Measurements from ENCODE around the gene GATAD2A.

The GATAD2A gene

DNA sequence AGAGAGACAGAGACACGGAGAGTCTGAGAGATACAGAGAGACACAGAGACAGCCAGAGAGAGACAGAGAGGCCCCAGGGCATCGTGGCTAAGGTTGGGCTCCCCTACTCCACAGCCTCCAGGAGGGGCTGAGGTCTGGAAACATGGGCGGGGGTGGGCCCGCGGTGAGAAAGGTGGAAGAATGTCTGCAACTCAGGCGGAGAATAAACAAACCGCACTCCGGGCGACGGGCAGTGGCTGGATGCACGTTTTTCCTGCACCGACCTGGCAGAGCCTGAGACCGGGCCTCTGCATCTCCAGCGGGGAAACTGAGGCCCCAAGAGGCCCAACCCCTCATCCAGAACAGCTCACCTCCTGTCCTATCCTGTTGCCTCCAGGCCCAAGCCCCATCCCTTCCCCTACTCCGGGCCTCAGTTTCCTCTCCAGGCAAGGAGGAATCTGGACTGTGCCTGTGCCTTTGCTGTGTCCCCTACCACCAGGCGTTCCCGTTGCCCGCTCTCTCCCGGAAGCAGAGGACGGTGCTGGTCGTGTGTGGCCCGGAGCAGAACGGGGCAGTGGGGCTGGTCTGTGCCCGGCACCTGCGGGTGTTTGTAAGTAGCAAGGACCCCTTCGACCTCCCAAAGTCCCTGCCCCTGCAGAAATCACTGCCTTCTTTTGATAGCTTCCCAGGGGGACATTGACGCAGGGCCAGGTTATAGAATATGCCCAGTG, 129.2 kb downstream of the GATAD2A start:
- no peak for DNase-seq

DNA sequence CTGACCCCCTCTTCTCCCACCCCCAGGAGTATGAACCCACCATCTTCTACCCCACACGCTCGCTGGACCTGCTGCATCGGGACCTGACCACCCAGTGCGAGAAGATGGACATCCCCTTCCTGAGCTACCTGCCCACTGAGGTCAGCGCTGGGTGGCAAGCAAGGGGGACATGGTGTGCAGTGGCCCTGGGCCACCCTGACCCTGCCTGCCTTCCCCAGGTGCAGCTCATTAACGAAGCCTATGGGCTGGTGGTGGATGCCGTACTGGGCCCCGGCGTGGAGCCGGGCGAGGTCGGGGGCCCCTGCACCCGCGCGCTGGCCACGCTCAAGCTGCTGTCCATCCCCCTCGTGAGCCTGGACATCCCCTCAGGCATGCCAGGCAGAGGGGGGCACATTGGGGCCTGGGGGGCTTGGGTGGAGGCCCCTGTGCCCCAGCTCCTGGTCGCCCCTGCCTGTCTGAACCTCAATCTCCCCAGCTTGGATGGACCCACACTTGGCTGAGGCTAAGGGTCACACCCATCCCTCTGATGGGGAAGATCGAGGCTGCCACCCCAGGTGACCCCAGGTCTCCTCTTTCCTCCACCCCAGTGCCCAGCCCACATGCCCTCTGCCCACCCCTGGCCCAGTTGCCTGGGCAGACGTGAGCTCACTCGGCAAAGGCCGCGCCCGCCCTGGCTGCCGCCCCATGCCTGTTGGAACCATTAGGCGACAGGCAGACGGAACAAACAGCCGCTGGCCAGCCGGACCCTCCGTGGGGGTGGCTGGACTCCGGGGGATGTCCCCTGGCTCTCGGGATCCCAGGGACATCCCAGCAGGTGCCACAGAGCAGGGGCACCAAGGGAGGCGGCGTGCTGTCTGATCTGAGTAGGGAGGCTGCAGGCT, 130.1 kb downstream of the GATAD2A start:
- DNase-seq = no peak

DNA sequence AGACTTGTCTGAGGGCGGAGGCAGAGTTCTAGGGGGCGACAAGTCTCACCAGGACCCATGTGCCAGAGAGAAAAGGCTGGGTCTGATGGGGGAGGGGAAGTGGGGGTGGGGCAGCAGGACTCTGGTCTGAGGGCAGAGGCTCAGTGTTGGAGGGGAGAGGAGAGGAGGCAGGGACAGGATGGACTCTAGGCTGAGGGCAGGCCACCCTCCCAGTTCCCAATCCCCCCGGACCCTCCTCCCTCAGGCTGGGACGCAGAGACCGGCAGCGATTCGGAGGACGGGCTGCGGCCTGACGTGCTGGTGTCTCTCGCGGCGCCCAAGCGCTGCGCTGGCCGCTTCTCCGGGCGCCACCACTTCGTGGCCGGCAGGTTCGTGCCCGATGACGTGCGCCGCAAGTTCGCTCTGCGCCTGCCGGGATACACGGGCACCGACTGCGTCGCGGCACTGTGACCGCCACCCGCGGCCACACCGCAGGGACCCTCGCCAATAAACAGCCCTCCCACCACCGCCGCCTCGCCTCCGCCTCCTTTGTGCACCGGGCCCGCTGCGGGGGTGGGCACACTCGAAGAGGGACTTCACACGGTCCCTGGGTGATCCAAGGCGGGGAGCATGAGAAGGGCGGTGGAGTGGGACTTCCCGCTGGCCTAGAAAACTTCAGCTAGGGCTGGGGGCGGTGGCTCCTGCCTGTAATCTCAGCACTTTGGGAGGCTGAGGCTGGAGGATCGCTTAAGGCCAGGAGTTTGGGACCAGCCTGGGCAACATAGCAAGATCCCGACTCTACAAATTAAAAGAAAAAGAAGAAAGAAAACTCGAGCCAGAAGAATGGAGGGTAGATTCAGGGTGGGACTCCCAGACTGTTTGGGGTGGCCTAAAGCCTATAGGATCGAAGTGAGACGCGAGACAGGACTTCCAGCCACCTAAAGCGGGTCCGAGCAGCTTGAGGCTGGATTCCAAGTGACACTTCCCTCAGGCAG, 131.9 kb downstream of the GATAD2A start:
- DNase-seq = no peak

DNA sequence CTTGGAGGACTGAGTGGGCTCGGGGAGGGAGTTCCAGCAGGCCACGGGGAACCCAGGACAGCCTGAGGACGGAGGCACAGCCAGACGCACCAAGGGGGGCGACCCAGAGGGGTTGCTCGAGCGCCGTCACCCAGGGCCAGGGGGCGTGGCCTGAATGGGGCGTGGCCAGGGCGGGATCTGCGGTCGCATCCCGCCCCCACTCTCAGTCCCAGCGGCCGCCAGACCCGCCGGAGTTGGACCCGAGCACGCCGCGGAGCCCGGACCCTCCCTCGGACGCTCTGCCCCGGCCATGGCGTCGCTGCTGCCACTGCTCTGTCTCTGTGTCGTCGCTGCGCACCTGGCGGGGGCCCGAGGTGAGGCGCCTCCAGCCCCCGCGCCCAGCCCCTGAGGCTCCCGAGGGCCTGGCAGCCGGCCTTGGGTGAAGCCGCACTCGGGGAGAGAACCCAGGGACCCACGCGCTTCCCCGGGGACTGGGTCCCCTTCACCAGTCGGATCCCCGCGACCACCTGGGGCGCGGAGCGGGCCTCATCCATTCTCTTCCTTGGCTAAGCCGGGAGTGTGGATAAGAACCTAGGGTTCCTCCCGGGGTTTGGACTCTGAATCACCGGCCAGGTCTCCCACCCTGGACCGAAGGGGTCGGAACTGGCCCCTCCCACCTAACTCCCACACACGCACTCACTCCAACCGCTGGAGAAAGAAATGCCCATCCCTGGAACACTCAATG, 132.7 kb downstream of the GATAD2A start, which contains the start of gene CILP2:
Gene CILP2 (plus strand): TSS at position 205 of the 724 bp plus-strand sequence. CDS start 85 bp downstream, at position 290.
- DNase-seq = no peak

DNA sequence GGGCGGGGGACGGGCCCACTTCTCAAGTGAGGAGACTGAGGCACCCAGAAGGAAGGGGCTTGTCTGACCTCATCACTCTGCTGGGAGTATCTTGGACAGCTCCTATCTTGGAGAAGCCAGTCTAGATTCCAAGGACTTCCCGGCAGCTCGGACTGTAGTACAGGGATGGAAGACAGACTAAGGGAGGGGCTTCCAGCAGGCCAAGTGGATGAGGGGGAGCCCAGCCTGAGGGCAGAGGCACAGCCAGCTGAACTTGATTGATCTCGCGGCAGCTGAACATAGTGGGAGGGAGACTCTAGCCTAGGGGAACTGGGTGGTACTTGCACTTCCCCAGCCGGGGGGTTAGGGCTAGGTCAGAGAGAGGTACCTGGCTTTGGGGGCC, 133.3 kb downstream of the GATAD2A start:
- DNase-seq = no peak

DNA sequence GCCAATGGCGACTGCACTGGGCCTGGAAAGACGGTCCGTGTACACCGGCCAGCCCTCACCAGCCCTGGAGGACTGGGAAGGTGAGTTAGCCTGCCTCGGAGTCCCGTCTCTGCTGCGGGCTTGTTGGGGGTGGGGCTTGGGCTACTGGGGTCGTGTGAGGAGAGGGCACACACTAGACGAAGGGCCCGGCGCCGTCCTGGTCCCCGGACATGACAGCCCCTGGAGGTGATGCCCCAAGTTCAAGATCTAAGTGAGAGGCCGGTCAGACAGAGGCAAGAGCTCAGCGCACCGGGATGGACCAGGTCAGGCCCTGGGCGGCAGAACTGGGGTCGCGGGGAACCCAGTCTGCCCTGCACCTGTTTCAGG, 134.2 kb downstream of the GATAD2A start:
- no peak for DNase-seq

DNA sequence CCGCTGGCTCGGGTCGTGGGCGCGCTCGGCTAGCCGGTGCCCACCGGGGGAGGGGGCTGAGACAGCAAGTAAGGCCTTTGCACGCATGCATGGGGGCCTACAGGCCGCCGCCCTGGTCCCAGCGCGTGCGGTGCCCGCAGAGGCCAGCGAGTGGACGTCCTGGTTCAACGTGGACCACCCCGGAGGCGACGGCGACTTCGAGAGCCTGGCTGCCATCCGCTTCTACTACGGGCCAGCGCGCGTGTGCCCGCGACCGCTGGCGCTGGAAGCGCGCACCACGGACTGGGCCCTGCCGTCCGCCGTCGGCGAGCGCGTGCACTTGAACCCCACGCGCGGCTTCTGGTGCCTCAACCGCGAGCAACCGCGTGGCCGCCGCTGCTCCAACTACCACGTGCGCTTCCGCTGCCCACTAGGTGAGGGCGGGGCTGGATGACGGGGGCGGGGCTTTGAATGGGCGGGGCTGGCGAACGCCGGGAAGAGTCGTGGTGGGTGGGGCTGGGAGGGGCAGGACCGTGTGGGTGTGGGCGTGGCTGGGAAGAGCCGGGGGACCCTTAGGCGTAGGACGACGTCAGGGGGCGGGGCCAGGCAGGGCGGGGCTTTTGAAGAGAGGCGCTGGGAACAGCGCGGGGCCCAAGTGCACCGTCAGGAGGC, 134.7 kb downstream of the GATAD2A start:
- DNase-seq = peak; percentile 86

DNA sequence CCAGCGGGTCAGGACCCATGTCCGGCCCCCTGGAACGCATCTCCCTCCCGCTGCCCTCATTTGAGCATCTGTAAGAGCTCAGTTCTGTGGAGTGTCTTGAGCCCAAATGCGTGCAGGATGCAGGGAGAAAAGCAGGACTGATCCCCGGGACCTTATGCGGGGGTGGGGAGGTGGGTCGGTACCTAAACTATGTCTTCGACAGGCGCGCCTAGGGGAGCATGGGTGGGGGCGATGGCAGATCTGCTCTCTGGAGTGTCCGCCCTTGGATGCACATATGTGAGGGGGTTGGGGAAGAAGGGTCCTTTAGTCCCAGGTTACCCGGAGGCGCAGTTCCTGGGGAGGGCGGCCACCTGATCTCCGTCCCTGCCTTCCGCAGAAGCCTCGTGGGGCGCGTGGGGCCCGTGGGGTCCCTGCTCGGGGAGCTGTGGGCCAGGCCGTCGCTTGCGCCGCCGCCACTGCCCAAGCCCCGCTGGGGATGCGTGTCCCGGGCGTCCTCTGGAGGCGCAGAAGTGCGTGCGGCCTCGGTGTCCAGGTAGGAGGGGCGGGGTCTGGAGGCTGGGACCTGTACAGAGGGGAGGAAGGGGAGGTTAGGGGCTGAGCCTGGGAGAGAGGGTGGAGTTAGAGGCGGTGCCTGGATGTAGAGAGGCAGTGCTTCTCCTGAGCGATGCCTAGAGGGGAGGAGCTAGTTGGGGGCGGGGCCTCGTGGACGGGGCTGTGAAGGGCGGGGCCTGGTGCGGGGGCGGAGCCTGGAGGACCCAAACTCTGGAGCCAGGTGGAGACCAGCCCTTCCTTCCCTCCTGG, 135.4 kb downstream of the GATAD2A start:
- DNase-seq = peak; percentile 38

DNA sequence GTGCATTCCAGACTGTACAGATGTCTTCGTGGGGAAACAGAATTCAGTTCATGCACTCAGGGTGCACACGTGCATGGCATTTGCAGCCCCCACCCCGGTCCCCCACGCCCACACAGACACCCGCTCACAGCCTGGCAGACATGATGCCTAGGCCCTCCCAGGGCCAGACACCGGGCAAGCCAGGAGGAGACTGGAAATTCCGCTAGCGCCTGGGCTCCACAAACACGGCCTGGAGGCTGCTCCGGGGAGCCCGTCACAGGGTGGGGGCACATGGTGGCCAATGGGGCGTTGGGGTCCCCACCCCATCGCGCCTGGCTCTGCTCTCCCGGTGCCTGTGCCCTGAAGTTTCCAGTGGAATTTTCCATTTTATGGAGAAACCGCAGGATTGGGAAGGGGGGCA, 136.1 kb downstream of the GATAD2A start:
- DNase-seq = no peak

DNA sequence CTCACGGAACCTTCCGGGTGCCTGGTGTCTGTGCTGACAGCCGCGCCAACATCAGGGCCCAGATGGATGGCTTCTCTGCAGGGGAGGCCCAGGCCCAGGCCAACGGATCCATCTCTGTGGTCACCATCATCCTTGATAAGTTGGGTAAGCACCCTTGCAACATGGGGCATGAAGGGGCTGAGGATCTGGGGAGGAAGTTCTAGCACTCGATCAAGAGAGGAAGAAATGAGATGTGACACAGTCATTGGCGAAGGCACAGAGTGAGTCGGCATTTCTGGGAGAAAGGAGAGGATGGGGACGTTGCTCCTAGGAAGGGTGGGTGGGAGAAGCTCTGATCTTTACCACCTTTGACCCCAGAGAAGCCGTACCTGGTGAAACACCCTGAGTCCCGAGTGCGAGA, 137.0 kb downstream of the GATAD2A start:
- peak; percentile 70 for DNase-seq

DNA sequence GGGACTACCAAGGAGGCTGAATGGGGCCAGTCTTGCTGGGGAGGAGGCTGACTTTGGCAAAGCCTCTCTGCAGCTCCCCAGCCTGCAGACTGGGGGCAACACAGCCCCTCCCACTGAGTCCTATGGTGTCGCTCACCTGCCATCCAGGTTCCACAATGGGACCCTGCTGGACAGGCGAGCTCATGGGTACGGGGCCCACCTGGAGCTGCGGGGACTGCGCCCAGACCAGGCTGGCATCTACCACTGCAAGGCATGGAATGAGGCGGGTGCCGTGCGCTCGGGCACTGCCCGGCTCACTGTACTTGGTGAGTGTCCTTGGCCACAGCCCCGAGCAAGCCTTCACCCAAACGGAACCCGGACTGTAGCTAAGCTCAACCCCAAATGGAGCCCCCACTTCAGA, 137.6 kb downstream of the GATAD2A start:
- DNase-seq = no peak

DNA sequence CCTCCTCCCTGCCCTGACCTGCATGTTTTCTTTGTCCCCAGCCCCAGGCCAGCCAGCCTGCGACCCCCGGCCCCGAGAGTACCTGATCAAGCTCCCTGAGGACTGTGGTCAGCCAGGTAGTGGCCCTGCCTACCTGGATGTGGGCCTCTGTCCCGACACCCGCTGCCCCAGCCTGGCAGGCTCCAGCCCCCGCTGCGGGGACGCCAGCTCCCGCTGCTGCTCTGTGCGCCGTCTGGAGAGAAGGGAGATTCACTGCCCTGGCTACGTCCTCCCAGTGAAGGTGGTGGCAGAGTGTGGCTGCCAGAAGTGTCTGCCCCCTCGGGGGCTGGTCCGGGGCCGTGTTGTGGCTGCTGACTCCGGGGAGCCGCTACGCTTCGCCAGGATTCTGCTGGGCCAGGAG, 138.2 kb downstream of the GATAD2A start:
- no peak for DNase-seq

DNA sequence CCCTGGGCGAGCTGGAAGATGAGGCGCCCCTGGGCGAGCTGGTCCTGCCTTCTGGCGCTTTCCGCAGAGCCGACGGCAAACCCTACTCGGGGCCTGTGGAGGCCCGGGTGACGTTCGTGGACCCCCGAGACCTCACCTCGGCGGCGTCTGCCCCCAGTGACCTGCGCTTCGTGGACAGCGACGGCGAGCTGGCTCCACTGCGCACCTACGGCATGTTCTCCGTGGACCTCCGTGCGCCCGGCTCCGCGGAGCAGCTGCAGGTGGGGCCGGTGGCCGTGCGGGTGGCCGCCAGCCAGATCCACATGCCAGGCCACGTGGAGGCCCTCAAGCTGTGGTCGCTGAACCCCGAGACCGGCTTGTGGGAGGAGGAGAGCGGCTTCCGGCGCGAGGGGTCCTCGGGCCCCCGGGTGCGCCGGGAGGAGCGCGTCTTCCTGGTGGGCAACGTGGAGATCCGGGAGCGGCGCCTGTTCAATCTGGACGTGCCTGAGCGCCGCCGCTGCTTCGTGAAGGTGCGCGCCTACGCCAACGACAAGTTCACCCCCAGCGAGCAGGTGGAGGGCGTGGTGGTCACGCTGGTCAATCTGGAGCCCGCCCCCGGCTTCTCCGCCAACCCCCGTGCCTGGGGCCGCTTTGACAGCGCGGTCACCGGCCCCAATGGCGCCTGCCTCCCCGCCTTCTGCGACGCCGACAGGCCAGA, 138.9 kb downstream of the GATAD2A start:
- DNase-seq = no peak

DNA sequence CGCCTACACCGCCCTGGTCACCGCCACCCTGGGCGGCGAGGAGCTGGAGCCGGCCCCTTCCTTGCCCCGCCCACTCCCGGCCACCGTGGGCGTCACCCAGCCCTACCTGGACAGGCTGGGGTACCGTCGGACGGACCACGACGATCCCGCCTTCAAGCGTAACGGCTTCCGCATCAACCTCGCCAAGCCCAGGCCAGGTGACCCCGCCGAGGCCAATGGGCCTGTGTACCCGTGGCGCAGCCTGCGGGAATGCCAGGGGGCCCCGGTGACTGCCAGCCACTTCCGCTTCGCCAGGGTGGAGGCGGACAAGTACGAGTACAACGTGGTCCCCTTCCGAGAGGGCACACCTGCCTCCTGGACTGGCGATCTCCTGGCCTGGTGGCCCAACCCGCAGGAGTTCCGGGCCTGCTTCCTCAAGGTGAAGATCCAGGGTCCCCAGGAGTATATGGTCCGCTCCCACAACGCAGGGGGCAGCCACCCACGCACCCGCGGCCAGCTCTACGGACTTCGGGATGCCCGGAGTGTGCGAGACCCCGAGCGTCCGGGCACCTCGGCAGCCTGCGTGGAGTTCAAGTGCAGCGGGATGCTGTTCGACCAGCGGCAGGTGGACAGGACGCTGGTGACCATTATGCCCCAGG, 139.6 kb downstream of the GATAD2A start:
- no peak for DNase-seq

DNA sequence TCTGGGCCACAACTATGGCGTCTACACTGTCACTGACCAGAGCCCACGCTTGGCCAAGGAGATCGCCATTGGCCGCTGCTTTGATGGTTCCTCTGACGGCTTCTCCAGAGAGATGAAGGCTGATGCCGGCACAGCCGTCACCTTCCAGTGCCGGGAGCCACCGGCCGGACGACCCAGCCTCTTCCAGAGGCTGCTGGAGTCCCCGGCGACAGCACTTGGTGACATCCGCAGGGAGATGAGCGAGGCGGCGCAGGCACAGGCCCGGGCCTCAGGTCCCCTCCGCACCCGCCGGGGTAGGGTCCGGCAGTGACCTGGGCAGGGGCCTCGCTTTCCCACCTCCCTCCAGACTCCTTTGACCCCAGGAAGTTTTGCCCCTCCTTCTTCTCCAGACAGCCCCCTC, 140.2 kb downstream of the GATAD2A start:
- DNase-seq = no peak

DNA sequence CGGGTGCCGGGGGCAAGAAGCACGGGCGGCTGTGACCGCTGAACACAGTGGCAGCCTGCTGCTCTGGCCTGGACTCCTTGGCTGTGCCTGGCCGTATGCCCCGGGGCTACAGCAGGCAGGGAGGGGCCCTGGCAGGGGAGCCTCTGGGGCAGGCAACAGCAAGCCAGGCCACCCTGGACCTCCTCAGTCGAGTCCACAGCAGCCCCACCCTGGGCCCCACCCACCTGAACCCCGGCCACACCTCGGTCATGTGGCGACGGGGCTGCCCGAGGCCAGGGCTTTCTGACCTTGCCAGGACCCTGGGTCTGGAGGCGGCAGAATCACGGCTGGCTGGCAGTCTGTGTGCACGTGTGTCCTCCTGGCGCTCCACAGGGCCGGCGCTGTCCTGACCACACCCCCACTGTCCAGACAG, 141.3 kb downstream of the GATAD2A start:
- DNase-seq = no peak

DNA sequence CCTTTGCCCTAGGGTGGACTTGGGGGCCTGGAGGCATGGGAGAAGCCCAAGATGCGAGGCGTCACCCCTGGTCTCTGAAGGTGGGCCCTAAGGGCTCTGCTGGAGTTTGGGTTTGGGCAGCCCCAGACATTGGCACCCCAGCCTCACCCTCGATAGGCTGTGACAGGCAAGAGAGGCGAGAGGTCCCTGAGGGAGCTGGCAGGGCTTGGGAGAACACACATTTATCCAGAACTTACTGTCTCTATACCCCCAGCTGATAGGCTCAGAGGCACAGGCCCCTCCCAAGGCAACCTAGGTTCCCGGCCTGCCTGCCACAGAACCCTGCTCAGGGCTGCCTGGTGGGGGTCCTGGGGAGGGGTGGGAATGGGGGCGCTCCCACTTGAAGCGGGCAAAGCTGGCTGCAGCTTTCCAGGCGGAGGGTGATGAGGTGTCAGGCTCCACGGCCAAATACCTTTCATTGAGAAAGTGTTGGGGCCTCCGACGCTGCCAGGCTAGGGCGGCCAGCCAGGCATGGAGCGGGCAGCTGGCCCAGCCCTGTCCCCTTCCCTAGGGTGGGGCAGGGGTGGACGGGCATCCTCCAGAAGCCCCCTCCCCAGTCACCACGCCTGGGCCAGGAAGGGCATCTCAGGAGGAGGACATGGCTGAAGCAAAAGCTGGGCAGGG, 142.3 kb downstream of the GATAD2A start:
- no peak for DNase-seq

DNA sequence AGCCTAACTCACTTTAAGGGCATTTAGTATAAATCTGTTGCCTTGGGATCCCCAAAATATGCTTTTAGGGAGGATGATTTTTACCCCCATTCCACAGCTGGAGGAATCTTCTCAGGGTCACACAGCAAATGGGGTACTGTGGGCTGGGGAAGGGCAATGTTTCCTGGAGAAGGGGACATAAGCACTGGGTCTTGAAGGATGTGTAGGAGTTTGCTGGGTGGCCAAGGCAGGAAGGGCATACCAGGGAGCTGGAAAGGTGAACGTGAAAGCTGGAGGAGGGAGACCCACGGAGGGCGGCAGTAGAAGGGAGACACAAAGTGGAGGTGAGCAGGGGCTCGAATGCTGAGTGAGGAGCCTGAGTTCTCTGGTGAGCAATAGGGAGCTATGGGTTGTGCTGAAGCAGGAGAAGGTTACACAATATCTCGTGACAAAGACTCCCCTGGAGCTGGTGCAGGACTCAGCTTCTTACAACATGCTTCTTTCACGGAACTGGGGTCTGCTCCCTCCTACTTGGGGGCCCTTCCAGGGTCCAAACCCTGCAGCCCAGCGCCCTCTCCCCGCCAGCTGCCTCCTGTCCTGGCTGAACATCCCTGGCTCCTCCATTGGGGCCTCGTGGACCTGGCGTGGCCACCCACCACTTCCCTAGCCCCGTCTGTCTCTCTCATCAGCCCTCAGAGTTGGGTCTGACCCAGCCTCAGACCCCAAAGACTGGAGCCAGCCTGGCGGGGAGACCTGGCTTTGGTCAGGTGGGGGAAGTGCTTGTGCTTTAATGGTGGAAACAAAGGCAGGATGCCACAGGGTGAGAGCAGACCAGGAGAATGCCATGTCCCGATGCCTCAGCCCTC, 143.7 kb downstream of the GATAD2A start:
- DNase-seq = no peak
